Astrocyte (in vitro differentiated cells and primary cell): ENCODE data around the gene GTF3A. TPM values are rescaled to one million over a fixed set of nuclear protein-coding genes. Genes with fewer than 3 reads are reported as not detected.

Source experiments
- DNase-seq: peaks from one replicate; pipeline ENCODE4 v3.0.0-alpha.2; 2010; ENCODE audit warnings: low read depth
- FAIRE-seq: peaks from 2 replicates; lab custom pipeline; 2011; peaks lifted over from hg19 to GRCh38; lab: Jason Lieb, UNC
- H2AFZ ChIP-seq: 2 replicates; pipeline ENCODE4 v1.6.0; 2012; ENCODE audit warnings: low read depth, low read length, inconsistent platforms
- H3K27ac ChIP-seq: 2 replicates; pipeline ENCODE4 v1.5.1; 2011; ENCODE audit warnings: low read depth, low read length, inconsistent platforms
- H3K27me3 ChIP-seq: 2 replicates; pipeline ENCODE4 v1.6.0; 2011; ENCODE audit warnings: low read length, inconsistent platforms; ENCODE audit not compliant: insufficient read depth
- H3K36me3 ChIP-seq: 2 replicates; pipeline ENCODE4 v1.5.1; 2011; ENCODE audit warnings: low read length, inconsistent platforms; ENCODE audit not compliant: insufficient read depth
- H3K4me1 ChIP-seq: 2 replicates; pipeline ENCODE4 v1.5.1; 2011; ENCODE audit warnings: low read length, inconsistent platforms; ENCODE audit not compliant: insufficient read depth
- H3K4me2 ChIP-seq: 2 replicates; pipeline ENCODE4 v1.6.0; 2012; ENCODE audit warnings: low read length, inconsistent platforms
- H3K4me3 ChIP-seq: 2 replicates; pipeline ENCODE4 v1.5.1; 2011; ENCODE audit warnings: low read depth, mild to moderate bottlenecking, low read length, inconsistent platforms; ENCODE audit not compliant: insufficient read depth
- H3K79me2 ChIP-seq: 2 replicates; pipeline ENCODE4 v1.6.0; 2012; ENCODE audit warnings: mild to moderate bottlenecking, low read length, inconsistent platforms; ENCODE audit not compliant: insufficient read depth
- H3K9ac ChIP-seq: 2 replicates; pipeline ENCODE4 v1.6.0; 2012; ENCODE audit warnings: mild to moderate bottlenecking, low read length, inconsistent platforms
- H3K9me3 ChIP-seq: 2 replicates; pipeline ENCODE4 v1.5.1; 2012; ENCODE audit warnings: low read depth, mild to moderate bottlenecking, low read length, inconsistent platforms; ENCODE audit not compliant: insufficient read depth
- H4K20me1 ChIP-seq: 2 replicates; pipeline ENCODE4 v1.6.0; 2012; ENCODE audit warnings: low read length, inconsistent platforms; ENCODE audit not compliant: insufficient read depth
- H3K27ac Mint-ChIP-seq: one replicate; pipeline ENCODE4 v1.8.0; 2021; ENCODE audit warnings: mild to moderate bottlenecking, mixed read lengths; ENCODE audit not compliant: unreplicated experiment
- H3K27me3 Mint-ChIP-seq: one replicate; pipeline ENCODE4 v1.8.0; 2021; ENCODE audit warnings: low read depth, mixed read lengths; ENCODE audit not compliant: unreplicated experiment
- H3K36me3 Mint-ChIP-seq: one replicate; pipeline ENCODE4 v1.8.0; 2021; ENCODE audit warnings: low read depth, mixed read lengths; ENCODE audit not compliant: unreplicated experiment
- H3K4me1 Mint-ChIP-seq: one replicate; pipeline ENCODE4 v1.8.0; 2021; ENCODE audit warnings: low read depth, mixed read lengths; ENCODE audit not compliant: unreplicated experiment
- H3K4me3 Mint-ChIP-seq: one replicate; pipeline ENCODE4 v1.8.0; 2021; ENCODE audit warnings: mild to moderate bottlenecking, moderate library complexity, mixed read lengths; ENCODE audit not compliant: unreplicated experiment
- H3K9me3 Mint-ChIP-seq: one replicate; pipeline ENCODE4 v1.8.0; 2021; ENCODE audit warnings: mild to moderate bottlenecking, mixed read lengths; ENCODE audit not compliant: unreplicated experiment
- EZH2 ChIP-seq: IDR thresholded peaks from 2 replicates; pipeline ENCODE4 v1.6.1; 2012; ENCODE audit warnings: mild to moderate bottlenecking, low read length, inconsistent platforms; ENCODE audit not compliant: insufficient read depth
- total RNA-seq: library from RNA; stranded (reverse); gene quantifications from 2 replicates; pipeline ENCODE4 v1.2.1, GENCODE V29; 2021
- TF ChIP-seq, protein P1 (sequence below): IDR thresholded peaks from 2 replicates; pipeline ENCODE4 v1.5.1; 2011; ENCODE audit warnings: low read depth, mild to moderate bottlenecking, inconsistent platforms, low read length, moderate library complexity; ENCODE audit not compliant: insufficient read depth

The GTF3A gene
- total RNA-seq, 1 donor from 2014 or later: 83.6 TPM

DNA sequence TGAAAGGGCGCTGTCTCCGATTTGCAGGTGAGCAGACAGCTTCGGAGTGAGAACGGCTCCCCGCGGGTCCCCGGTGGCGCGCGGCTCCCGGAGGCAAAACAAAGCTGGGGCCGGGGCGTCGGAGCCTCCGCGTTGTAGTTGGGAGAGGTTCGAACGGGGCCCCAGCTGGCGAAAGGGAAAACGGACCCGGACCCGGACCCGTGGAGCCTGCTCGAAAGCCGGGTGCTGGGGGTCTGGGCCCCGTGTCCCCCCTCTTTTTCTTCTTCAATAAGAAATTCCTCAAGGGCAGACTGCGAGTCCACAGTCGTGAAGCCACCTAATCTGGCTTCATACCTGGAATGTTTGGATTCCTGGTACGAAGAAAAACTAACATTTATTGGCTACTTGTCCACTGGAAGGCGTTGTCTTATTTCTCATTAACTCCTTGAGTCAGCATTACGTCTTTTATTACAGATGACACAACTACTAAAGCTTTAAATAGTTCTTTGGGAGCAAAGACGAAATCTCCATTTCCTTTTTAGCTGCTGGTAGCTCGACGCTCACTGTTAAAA, 26.6 kb downstream of the GTF3A start:
- TF ChIP-seq, protein P1, sequence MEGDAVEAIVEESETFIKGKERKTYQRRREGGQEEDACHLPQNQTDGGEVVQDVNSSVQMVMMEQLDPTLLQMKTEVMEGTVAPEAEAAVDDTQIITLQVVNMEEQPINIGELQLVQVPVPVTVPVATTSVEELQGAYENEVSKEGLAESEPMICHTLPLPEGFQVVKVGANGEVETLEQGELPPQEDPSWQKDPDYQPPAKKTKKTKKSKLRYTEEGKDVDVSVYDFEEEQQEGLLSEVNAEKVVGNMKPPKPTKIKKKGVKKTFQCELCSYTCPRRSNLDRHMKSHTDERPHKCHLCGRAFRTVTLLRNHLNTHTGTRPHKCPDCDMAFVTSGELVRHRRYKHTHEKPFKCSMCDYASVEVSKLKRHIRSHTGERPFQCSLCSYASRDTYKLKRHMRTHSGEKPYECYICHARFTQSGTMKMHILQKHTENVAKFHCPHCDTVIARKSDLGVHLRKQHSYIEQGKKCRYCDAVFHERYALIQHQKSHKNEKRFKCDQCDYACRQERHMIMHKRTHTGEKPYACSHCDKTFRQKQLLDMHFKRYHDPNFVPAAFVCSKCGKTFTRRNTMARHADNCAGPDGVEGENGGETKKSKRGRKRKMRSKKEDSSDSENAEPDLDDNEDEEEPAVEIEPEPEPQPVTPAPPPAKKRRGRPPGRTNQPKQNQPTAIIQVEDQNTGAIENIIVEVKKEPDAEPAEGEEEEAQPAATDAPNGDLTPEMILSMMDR: no peak
- no peak for TF ChIP-seq EZH2
- H3K27ac Mint-ChIP-seq: peak overlapping the region; percentile 80
- Histone ChIP-seq H3K4me2 (peak overlapping the region; percentile 93), H3K79me2 (peaks cover 30% of the 10 kb centered on the region), H2AFZ (peak overlapping the region; percentile 98), H3K4me1 (no peaks in the 10 kb centered on the region), H3K4me3 (peak overlapping the region; percentile 99), H3K27ac (peak overlapping the region; percentile 91), H3K27me3 (peaks cover 3% of the 10 kb centered on the region), H3K9me3 (no peaks in the 10 kb centered on the region), H4K20me1 (no peaks in the 10 kb centered on the region), H3K9ac (peak overlapping the region; percentile 93), H3K36me3 (no peaks in the 10 kb centered on the region)
- no peaks in the 10 kb centered on the region for H3K9me3 Mint-ChIP-seq
- peaks cover 3% of the 10 kb centered on the region for H3K27me3 Mint-ChIP-seq
- H3K4me1 Mint-ChIP-seq: peaks cover 8% of the 10 kb centered on the region
- DNase-seq (peak; percentile 60), FAIRE-seq (no peak)
- no peaks in the 10 kb centered on the region for H3K36me3 Mint-ChIP-seq
- H3K4me3 Mint-ChIP-seq: peak overlapping the region; percentile 96

DNA sequence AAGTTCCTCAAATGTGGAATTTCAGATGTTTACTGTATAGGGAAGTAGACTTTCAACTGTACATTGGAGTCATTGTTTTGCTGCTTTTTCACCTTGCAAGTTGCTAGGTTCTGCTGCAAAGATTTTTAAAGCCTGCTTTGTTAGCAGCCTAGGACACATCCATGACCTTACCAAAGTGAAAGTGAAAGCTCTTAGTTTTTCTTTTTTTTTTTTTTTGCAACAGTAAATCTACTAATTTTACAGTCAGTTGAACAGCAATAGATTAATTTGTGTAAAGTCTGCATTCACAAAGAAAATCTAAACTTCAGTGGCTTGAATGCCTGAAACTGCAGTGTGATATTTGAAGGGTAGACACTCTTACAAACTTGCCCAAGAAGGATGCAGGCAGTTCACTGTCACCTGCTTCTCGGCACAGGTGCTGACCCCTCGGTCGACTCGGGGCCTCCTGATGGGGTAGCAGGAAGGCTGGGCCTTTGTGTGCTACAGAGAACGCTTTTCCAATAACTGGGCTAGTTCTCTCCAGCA, 31.0 kb downstream of the GTF3A start:
- DNase-seq (no peak), FAIRE-seq (no peak)
- peaks cover 3% of the 10 kb centered on the region for H3K27me3 Mint-ChIP-seq
- Histone ChIP-seq H3K36me3 (no peaks in the 10 kb centered on the region), H3K4me1 (no peaks in the 10 kb centered on the region), H3K4me2 (peak overlapping the region; percentile 70), H3K4me3 (peak overlapping the region; percentile 9), H2AFZ (peak overlapping the region; percentile 66), H4K20me1 (no peaks in the 10 kb centered on the region), H3K27me3 (peaks cover 3% of the 10 kb centered on the region), H3K79me2 (no peaks in the 10 kb centered on the region), H3K9ac (no peak overlapping the region), H3K27ac (no peak overlapping the region), H3K9me3 (no peaks in the 10 kb centered on the region)
- H3K36me3 Mint-ChIP-seq: no peaks in the 10 kb centered on the region
- H3K9me3 Mint-ChIP-seq: no peaks in the 10 kb centered on the region
- H3K27ac Mint-ChIP-seq: no peak overlapping the region
- H3K4me3 Mint-ChIP-seq: no peak overlapping the region
- TF ChIP-seq EZH2: no peak
- TF ChIP-seq, protein P1: no peak
- peaks cover 3% of the 10 kb centered on the region for H3K4me1 Mint-ChIP-seq

DNA sequence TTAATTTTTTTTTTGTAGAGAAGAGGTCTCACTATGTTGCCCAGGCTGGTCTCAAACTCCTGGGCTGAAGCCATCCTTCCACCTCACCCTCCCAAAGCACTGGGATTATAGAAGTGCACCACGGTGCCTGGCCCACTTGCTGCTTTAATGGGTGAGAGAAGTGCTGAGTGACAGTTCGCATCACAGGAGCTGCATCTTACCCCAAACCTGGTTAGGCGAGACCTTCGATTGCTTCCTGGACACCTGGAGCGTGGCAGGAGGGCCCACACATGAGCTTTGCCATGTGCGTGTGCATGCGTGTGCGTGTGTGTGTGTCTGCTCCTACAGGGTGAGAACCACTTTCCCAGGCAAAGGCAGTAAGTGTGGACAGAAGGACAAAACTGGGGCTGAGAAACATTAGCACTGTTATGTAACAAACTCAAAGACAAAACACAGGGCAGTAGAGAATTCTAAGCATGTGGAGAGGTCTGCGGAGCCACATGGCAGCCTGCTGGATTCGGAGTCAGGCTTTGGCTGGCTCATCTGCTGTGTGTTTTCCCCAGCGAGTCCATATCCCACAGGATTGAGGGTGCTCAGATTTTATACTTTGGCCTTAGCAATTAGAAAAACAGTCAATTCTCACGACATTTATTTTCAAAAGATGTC, 37.6 kb downstream of the GTF3A start:
- TF ChIP-seq EZH2: no peak
- TF ChIP-seq, protein P1: no peak
- no peaks in the 10 kb centered on the region for H3K36me3 Mint-ChIP-seq
- H3K4me1 ChIP-seq: no peaks in the 10 kb centered on the region
- no peaks in the 10 kb centered on the region for H3K36me3 ChIP-seq
- no peaks in the 10 kb centered on the region for H3K79me2 ChIP-seq
- H3K27me3 ChIP-seq: peaks cover 2% of the 10 kb centered on the region
- peaks cover 7% of the 10 kb centered on the region for H3K27me3 Mint-ChIP-seq
- no peak for DNase-seq
- no peak overlapping the region for H3K9ac ChIP-seq
- no peaks in the 10 kb centered on the region for H3K4me1 Mint-ChIP-seq
- no peak overlapping the region for H3K27ac Mint-ChIP-seq
- no peak overlapping the region for H3K4me3 Mint-ChIP-seq
- no peaks in the 10 kb centered on the region for H4K20me1 ChIP-seq
- no peak for FAIRE-seq
- H2AFZ ChIP-seq: no peak overlapping the region
- no peak overlapping the region for H3K4me3 ChIP-seq
- H3K27ac ChIP-seq: no peak overlapping the region
- no peak overlapping the region for H3K4me2 ChIP-seq
- H3K9me3 Mint-ChIP-seq: no peaks in the 10 kb centered on the region
- no peaks in the 10 kb centered on the region for H3K9me3 ChIP-seq
